Measurements from ENCODE around the gene SELENON.

GRCh38 chr1:25770541-25771220 lies 29.3 kb upstream of the SELENON start:
- TF ChIP-seq CTCF (IDR thresholded peaks at IDR 0.05), result no peak
- no peak for TF ChIP-seq TCF7L2 (IDR thresholded peaks at IDR 0.05; ENCODE audit: low read depth, low read length)
- no peak for TF ChIP-seq REST (IDR thresholded peaks at IDR 0.05; ENCODE audit: insufficient read depth in 1 of 2, low read depth in 2 of 2, low read length in 1 of 2)
- TF ChIP-seq POLR2AphosphoS5 (IDR thresholded peaks at IDR 0.05; ENCODE audit: low read depth, low read length), result no peak
- TF ChIP-seq SIN3A (IDR thresholded peaks at IDR 0.05; ENCODE audit: borderline replicate concordance, insufficient read depth, low read depth, low read length), result no peak
